ENCODE data around the gene TMEM161A. TPM values are rescaled to one million over a fixed set of nuclear protein-coding genes. Genes with fewer than 3 reads are reported as not detected.

Gene TMEM161A
- total and polyA plus RNA-seq, 2 of the 13 experiments (the other 11 are each of a cell fraction or from before 2014, with no cell fraction given), result 25.9 to 31.4 TPM

DNA sequence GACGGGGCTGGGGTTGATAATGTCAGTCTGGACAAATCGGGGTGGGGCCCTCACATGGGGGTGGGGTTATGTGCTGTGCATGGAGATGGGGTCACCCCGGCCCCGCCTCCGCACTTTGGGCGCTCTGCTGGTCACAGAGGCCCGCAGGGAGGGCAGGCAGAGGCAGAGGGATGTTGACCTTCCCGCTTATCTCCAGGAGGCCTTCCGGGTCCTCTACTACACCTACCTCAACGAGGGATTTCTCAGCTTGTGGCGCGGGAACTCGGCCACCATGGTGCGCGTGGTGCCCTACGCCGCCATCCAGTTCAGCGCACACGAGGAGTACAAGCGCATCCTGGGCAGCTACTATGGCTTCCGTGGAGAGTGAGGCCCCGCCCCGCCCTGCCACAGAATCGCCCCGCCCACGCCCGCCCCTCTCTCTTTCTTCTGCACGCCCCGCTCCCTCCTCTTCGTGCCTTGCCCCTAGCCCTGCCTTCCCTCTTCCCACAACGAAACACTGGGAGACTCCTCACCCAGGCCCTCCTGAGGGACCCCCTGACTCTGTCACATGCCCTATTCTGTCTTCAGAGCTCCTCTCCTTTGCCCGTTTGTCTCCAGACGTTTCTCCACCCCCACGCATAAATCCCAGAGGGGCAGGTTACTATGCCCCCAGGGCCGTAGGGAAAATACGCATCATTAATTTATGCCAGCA, 32.8 kb downstream of the TMEM161A start (continued):
- TF ChIP-seq ZSCAN22 (CRISPR knock-in tag; IDR thresholded peaks at IDR 0.05) (no peak), GABPB1 (CRISPR knock-in tag; IDR thresholded peaks at IDR 0.05) (peak; percentile 57), KDM2A (CRISPR knock-in tag; IDR thresholded peaks at IDR 0.05; ENCODE audit: borderline replicate concordance, low read depth) (peak; percentile 38; the same call in 1 of the 2 replicates), U2AF2 (IDR thresholded peaks at IDR 0.05; ENCODE audit: low read depth, low read length) (no peak), POLR2A (IDR thresholded peaks at IDR 0.05; ENCODE audit: insufficient read depth in 1 of 2, low read depth in 2 of 2, low read length in 2 of 2) (peak; percentile 41 to 63), ZNF737 (CRISPR knock-in tag; IDR thresholded peaks at IDR 0.05; ENCODE audit: borderline replicate concordance) (no peak), ESRRA (CRISPR knock-in tag; IDR thresholded peaks at IDR 0.05; ENCODE audit: low read depth) (0 out of 2 replicates have a peak, but pooled peaks have one; percentile 28), TEAD3 (CRISPR knock-in tag; optimal IDR thresholded peaks at IDR 0.05; ENCODE audit: borderline replicate concordance) (peak; percentile 39), ZNF574 (CRISPR knock-in tag; IDR thresholded peaks at IDR 0.05) (no peak), RFX5 (IDR thresholded peaks at IDR 0.05; ENCODE audit: low read depth, low read length) (no peak), ZBTB38 (CRISPR knock-in tag; IDR thresholded peaks at IDR 0.05) (peak; percentile 97), GTF3A (CRISPR knock-in tag; conservative IDR thresholded peaks at IDR 0.05) (no peak), ETV5 (CRISPR knock-in tag; IDR thresholded peaks at IDR 0.05; ENCODE audit: borderline replicate concordance) (peak; percentile 39; the same call in 1 of the 2 replicates), HNRNPL (IDR thresholded peaks at IDR 0.05; ENCODE audit: low read depth, low read length) (0 out of 2 replicates have a peak, but pooled peaks have one; percentile 32), ARID4A (CRISPR knock-in tag; IDR thresholded peaks at IDR 0.05; ENCODE audit: borderline replicate concordance) (peak; percentile 23; the same call in 1 of the 2 replicates), ELF1 (CRISPR knock-in tag; IDR thresholded peaks at IDR 0.05) (peak; percentile 45; the same call in 1 of the 2 replicates), YEATS2 (CRISPR knock-in tag; IDR thresholded peaks at IDR 0.05; ENCODE audit: borderline replicate concordance) (peak; percentile 47; the same call in 1 of the 2 replicates), PPARG (CRISPR knock-in tag; conservative IDR thresholded peaks at IDR 0.05) (0 out of 2 replicates have a peak, but pooled peaks have one; percentile 15), POLR2AphosphoS5 (IDR thresholded peaks at IDR 0.05; ENCODE audit: low read depth, low read length) (peak; percentile 52; the same call in 1 of the 2 replicates), SSRP1 (CRISPR knock-in tag; IDR thresholded peaks at IDR 0.05) (no peak)
- TF ChIP-seq, protein P1, sequence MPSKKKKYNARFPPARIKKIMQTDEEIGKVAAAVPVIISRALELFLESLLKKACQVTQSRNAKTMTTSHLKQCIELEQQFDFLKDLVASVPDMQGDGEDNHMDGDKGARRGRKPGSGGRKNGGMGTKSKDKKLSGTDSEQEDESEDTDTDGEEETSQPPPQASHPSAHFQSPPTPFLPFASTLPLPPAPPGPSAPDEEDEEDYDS (CRISPR knock-in tag; IDR thresholded peaks at IDR 0.05), result peak; percentile 33; the same call in 1 of the 2 replicates
